ENCODE data around the gene C15orf40.

The C15orf40 gene

GRCh38 chr15:82966671-82967071 is 44.8 kb downstream of the C15orf40 start:
- Histone ChIP-seq H3K36me3 (ENCODE audit: control insufficient read depth in 1 of 2, insufficient read depth in 2 of 2, low read depth in 1 of 2, low read length in 2 of 2) (no peaks in the 10 kb centered on the region), H3K4me2 (ENCODE audit: low read length, poor library complexity, severe bottlenecking) (no peak overlapping the region), H3K23ac (ENCODE audit: low read length in 2 of 2) (no peak overlapping the region), H2AK5ac (ENCODE audit: low read length, severe bottlenecking) (no peak overlapping the region), H3K9me3 (ENCODE audit: control insufficient read depth, low read length) (no peaks in the 10 kb centered on the region), H3K4me3 (ENCODE audit: insufficient read depth in 1 of 2, low read depth in 1 of 2, low read length in 2 of 2) (no peak overlapping the region), H3K27me3 (ENCODE audit: control insufficient read depth in 1 of 2, insufficient read depth in 1 of 2, low read length in 2 of 2) (no peaks in the 10 kb centered on the region), H2BK120ac (ENCODE audit: low read depth, low read length) (no peak overlapping the region), H4K8ac (ENCODE audit: low read length) (no peak overlapping the region), H3K14ac (ENCODE audit: low read length in 2 of 2) (no peak overlapping the region), H3K79me1 (replicated peaks; ENCODE audit: low read length, poor library complexity, severe bottlenecking) (no peaks in the 10 kb centered on the region), H3K27ac (ENCODE audit: low read length, poor library complexity, severe bottlenecking) (no peak overlapping the region), H2AFZ (ENCODE audit: low read depth, low read length) (no peak overlapping the region), H4K91ac (ENCODE audit: low read length) (no peak overlapping the region), H2BK5ac (ENCODE audit: low read depth, low read length, poor library complexity, severe bottlenecking) (no peak overlapping the region), H3K9ac (ENCODE audit: low read length) (no peak overlapping the region), H3K18ac (ENCODE audit: low read depth in 1 of 2, low read length in 2 of 2) (no peak overlapping the region), H2BK12ac (ENCODE audit: low read length in 2 of 2) (no peak overlapping the region), H3K4ac (ENCODE audit: low read depth in 1 of 2, low read length in 2 of 2) (no peak overlapping the region), H2BK15ac (ENCODE audit: low read depth, poor library complexity, severe bottlenecking) (no peak overlapping the region), H3K4me1 (ENCODE audit: control insufficient read depth, insufficient read depth, low read depth, low read length) (no peaks in the 10 kb centered on the region)
- DNase-seq = no peak
- 100% methylated on average over 2 of the region's 4 CpGs for WGBS

DNA sequence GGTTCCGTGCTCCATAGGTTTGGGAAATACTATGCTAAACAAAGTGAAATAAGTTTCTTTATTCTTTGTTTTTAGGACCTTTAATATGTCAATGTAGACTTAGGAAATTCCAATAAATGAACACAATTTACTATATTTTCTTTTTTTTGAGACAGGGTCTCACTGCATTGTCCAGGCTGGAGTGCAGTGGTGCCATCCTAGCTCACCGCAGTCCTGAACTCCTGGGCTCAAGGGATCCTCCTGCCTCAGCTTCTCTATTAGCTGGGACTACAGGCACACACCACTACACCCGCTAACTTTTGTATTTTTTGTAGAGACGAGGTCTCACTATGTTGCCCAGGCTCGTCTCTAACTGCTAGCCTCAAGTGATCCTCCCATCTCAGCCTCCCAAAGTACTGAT is 46.5 kb downstream of the C15orf40 start:
- Histone ChIP-seq H2AK5ac (ENCODE audit: low read length, severe bottlenecking) (no peak overlapping the region), H2BK12ac (ENCODE audit: low read length in 2 of 2) (no peak overlapping the region), H3K79me1 (replicated peaks; ENCODE audit: low read length, poor library complexity, severe bottlenecking) (no peaks in the 10 kb centered on the region), H2BK5ac (ENCODE audit: low read depth, low read length, poor library complexity, severe bottlenecking) (no peak overlapping the region), H3K27me3 (ENCODE audit: control insufficient read depth in 1 of 2, insufficient read depth in 1 of 2, low read length in 2 of 2) (peaks cover 0 to 9% of the 10 kb centered on the region in 2 experiments), H4K8ac (ENCODE audit: low read length) (no peak overlapping the region), H2BK15ac (ENCODE audit: low read depth, poor library complexity, severe bottlenecking) (no peak overlapping the region), H3K36me3 (ENCODE audit: control insufficient read depth in 1 of 2, insufficient read depth in 2 of 2, low read depth in 1 of 2, low read length in 2 of 2) (no peaks in the 10 kb centered on the region), H2AFZ (ENCODE audit: low read depth, low read length) (no peak overlapping the region), H4K91ac (ENCODE audit: low read length) (no peak overlapping the region), H3K27ac (ENCODE audit: low read length, poor library complexity, severe bottlenecking) (no peak overlapping the region), H3K9me3 (ENCODE audit: control insufficient read depth, low read length) (no peaks in the 10 kb centered on the region), H3K4ac (ENCODE audit: low read depth in 1 of 2, low read length in 2 of 2) (no peak overlapping the region), H3K23ac (ENCODE audit: low read length in 2 of 2) (no peak overlapping the region), H3K4me1 (ENCODE audit: control insufficient read depth, insufficient read depth, low read depth, low read length) (no peaks in the 10 kb centered on the region), H2BK120ac (ENCODE audit: low read depth, low read length) (no peak overlapping the region), H3K9ac (ENCODE audit: low read length) (no peak overlapping the region), H3K14ac (ENCODE audit: low read length in 2 of 2) (no peak overlapping the region), H3K4me2 (ENCODE audit: low read length, poor library complexity, severe bottlenecking) (no peak overlapping the region), H3K18ac (ENCODE audit: low read depth in 1 of 2, low read length in 2 of 2) (no peak overlapping the region), H3K4me3 (ENCODE audit: insufficient read depth in 1 of 2, low read depth in 1 of 2, low read length in 2 of 2) (no peak overlapping the region)
- WGBS = 90% methylated on average over 5 of the region's 5 CpGs
- no peak for DNase-seq

DNA sequence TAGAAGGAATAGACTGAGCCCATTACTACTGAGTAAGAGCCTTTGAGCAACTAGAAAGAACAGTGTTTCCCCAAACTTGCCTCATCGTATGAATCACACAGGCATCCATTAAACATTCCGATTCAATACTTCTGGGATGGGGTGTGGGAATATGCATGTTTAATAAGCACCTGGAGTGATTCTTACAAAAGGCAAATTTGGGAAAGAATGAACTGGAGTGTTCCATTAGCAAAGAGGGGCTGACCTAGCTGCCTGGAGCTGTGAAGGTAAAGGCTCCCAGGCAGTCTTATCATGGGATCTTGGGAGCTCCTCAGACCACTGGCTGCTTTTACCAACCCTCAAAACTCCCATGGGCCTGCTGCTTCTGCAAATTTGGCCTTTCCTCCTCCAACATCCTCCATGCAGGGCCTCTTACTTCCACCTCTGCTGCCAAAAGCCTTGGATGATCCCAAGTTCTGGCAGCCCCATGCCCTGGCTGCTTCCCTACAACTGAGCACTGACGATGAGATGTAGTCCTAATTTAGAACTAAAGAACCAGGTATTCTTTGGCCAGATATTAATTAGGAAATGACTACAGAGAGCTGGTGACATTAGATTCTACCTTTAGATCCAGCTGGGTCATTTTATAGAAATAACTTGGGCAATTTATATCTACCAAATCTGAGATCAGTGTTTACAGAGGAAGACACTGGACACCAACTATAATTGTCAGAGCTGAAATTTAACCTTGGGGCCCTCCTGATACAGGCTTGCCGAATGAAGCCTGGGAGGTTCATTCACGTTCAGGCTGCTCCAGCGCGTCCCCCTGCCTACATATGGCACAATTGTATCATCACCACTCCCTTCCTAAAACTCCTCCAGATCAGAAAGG is 47.7 kb downstream of the C15orf40 start:
- Histone ChIP-seq H4K8ac (ENCODE audit: low read length) (no peak overlapping the region), H3K27ac (ENCODE audit: low read length, poor library complexity, severe bottlenecking) (no peak overlapping the region), H3K9ac (ENCODE audit: low read length) (peak overlapping the region; percentile 56), H3K4me3 (ENCODE audit: insufficient read depth in 1 of 2, low read depth in 1 of 2, low read length in 2 of 2) (peak overlapping the region in 1 of 2 experiments; percentile 23), H3K4ac (ENCODE audit: low read depth in 1 of 2, low read length in 2 of 2) (no peak overlapping the region), H3K4me2 (ENCODE audit: low read length, poor library complexity, severe bottlenecking) (no peak overlapping the region), H2BK120ac (ENCODE audit: low read depth, low read length) (no peak overlapping the region), H3K9me3 (ENCODE audit: control insufficient read depth, low read length) (no peaks in the 10 kb centered on the region), H3K4me1 (ENCODE audit: control insufficient read depth, insufficient read depth, low read depth, low read length) (no peaks in the 10 kb centered on the region), H3K27me3 (ENCODE audit: control insufficient read depth in 1 of 2, insufficient read depth in 1 of 2, low read length in 2 of 2) (peaks cover 0 to 10% of the 10 kb centered on the region in 2 experiments), H4K91ac (ENCODE audit: low read length) (no peak overlapping the region), H3K18ac (ENCODE audit: low read depth in 1 of 2, low read length in 2 of 2) (no peak overlapping the region), H3K23ac (ENCODE audit: low read length in 2 of 2) (no peak overlapping the region), H2AK5ac (ENCODE audit: low read length, severe bottlenecking) (no peak overlapping the region), H3K14ac (ENCODE audit: low read length in 2 of 2) (no peak overlapping the region), H3K36me3 (ENCODE audit: control insufficient read depth in 1 of 2, insufficient read depth in 2 of 2, low read depth in 1 of 2, low read length in 2 of 2) (no peaks in the 10 kb centered on the region), H2BK15ac (ENCODE audit: low read depth, poor library complexity, severe bottlenecking) (no peak overlapping the region), H2BK5ac (ENCODE audit: low read depth, low read length, poor library complexity, severe bottlenecking) (no peak overlapping the region), H2AFZ (ENCODE audit: low read depth, low read length) (no peak overlapping the region), H3K79me1 (replicated peaks; ENCODE audit: low read length, poor library complexity, severe bottlenecking) (no peaks in the 10 kb centered on the region), H2BK12ac (ENCODE audit: low read length in 2 of 2) (no peak overlapping the region)
- WGBS = 100% methylated on average over 2 of the region's 7 CpGs
- DNase-seq = no peak

DNA sequence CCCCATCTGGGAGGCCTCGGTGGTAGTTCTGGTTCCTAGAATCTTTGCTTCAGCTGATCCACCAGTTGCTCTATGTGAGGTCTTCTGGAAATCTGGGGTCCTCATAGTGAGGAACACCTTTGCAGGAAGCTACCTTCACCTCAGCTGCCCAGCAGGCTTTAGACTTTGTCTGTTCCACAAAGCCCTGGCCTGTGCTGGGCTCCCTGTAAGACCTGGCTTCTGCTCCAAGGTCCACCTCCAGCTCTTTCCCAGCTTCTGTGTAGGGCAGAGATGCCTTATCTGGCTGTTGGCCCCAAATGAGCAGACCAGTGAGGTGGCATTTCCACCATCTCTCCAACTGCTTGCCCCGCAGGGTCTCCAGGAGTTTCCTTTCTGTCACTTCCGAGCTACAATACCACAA is 50.7 kb downstream of the C15orf40 start:
- H3K36me3 ChIP-seq (ENCODE audit: control insufficient read depth in 1 of 2, insufficient read depth in 2 of 2, low read depth in 1 of 2, low read length in 2 of 2) = no peaks in the 10 kb centered on the region
- H3K18ac ChIP-seq (ENCODE audit: low read depth in 1 of 2, low read length in 2 of 2) = no peak overlapping the region
- H2BK120ac ChIP-seq (ENCODE audit: low read depth, low read length) = no peak overlapping the region
- no peak overlapping the region for H2BK15ac ChIP-seq (ENCODE audit: low read depth, poor library complexity, severe bottlenecking)
- no peak overlapping the region for H4K91ac ChIP-seq (ENCODE audit: low read length)
- H3K9ac ChIP-seq (ENCODE audit: low read length) = no peak overlapping the region
- no peak overlapping the region for H3K4me3 ChIP-seq (ENCODE audit: insufficient read depth in 1 of 2, low read depth in 1 of 2, low read length in 2 of 2)
- no peak overlapping the region for H3K4ac ChIP-seq (ENCODE audit: low read depth in 1 of 2, low read length in 2 of 2)
- H3K4me2 ChIP-seq (ENCODE audit: low read length, poor library complexity, severe bottlenecking) = no peak overlapping the region
- no peak overlapping the region for H4K8ac ChIP-seq (ENCODE audit: low read length)
- H2BK12ac ChIP-seq (ENCODE audit: low read length in 2 of 2) = no peak overlapping the region
- H3K4me1 ChIP-seq (ENCODE audit: control insufficient read depth, insufficient read depth, low read depth, low read length) = no peaks in the 10 kb centered on the region
- H3K27me3 ChIP-seq (ENCODE audit: control insufficient read depth in 1 of 2, insufficient read depth in 1 of 2, low read length in 2 of 2) = peaks cover 0 to 10% of the 10 kb centered on the region in 2 experiments
- H3K9me3 ChIP-seq (ENCODE audit: control insufficient read depth, low read length) = no peaks in the 10 kb centered on the region
- H2AFZ ChIP-seq (ENCODE audit: low read depth, low read length) = no peak overlapping the region
- H3K27ac ChIP-seq (ENCODE audit: low read length, poor library complexity, severe bottlenecking) = no peak overlapping the region
- H3K23ac ChIP-seq (ENCODE audit: low read length in 2 of 2) = no peak overlapping the region
- no peak for DNase-seq
- H3K14ac ChIP-seq (ENCODE audit: low read length in 2 of 2) = no peak overlapping the region
- WGBS = 90% methylated on average over 3 of the region's 3 CpGs
- no peaks in the 10 kb centered on the region for H3K79me1 ChIP-seq (replicated peaks; ENCODE audit: low read length, poor library complexity, severe bottlenecking)
- no peak overlapping the region for H2BK5ac ChIP-seq (ENCODE audit: low read depth, low read length, poor library complexity, severe bottlenecking)
- H2AK5ac ChIP-seq (ENCODE audit: low read length, severe bottlenecking) = no peak overlapping the region
